SK-N-SH (cell line): ENCODE data around the gene SOCS3. TPM values are rescaled to one million over a fixed set of nuclear protein-coding genes. Genes with fewer than 3 reads are reported as not detected.
"Not testable (repeated sequence)": the region's sequence is repeated elsewhere in the genome, so short reads cannot be mapped to it uniquely, and the experiment has no call there.

Experiments
- CTCF ChIA-PET: fragments of 300-600, 350-600 bp; formaldehyde crosslinking; extraction: SDS; loops from one replicate; lab custom pipeline; 2021; lab: Yijun Ruan, JAX
- POLR2A ChIA-PET: fragments of 350-600 bp; sonication (Branson Sonifier 250); formaldehyde crosslinking; extraction: SDS; loops from one replicate; lab custom pipeline; 2020; ENCODE audit warnings: antibody characterized with exemption, inconsistent platforms; lab: Yijun Ruan, JAX
- DNase-seq: peaks from one replicate; pipeline ENCODE4 v3.0.0; 2012
- H2AFZ ChIP-seq: fragments of 200-600 bp; sonication (generic); 2 replicates; pipeline ENCODE4 v1.8.1; 2016; ENCODE audit warnings: antibody characterized with exemption, mild to moderate bottlenecking, low read depth
- H3F3A ChIP-seq: fragments of 200-600 bp; sonication (generic); replicated peaks from 2 replicates; pipeline ENCODE3; 2016; ENCODE audit warnings: antibody characterized with exemption, mild to moderate bottlenecking; ENCODE audit not compliant: insufficient read depth
- H3K27ac ChIP-seq, 2 experiments: fragments of 200-500 bp in 1 of 2; fragments of 200-600 bp in 1 of 2; sonication (Bioruptor generic) in 1 of 2; sonication (generic), shearing (Covaris generic) in 1 of 2; 2 replicates each; pipeline versions ENCODE4 v1.5.1 to v1.6.1; 2014 to 2016; ENCODE audit warnings: low read depth in 2 of 2, inconsistent platforms in 1 of 2, low read length in 1 of 2, mild to moderate bottlenecking in 1 of 2, mixed read lengths in 1 of 2
- H3K27me3 ChIP-seq: fragments of 200-600 bp; sonication (generic), shearing (Covaris generic); 2 replicates; pipeline ENCODE4 v1.6.1; 2016; ENCODE audit warnings: mixed run types; ENCODE audit not compliant: insufficient read depth
- H3K36me3 ChIP-seq, 2 experiments: fragments of 200-500 bp in 1 of 2; fragments of 200-600 bp in 1 of 2; sonication (Bioruptor generic) in 1 of 2; sonication (generic) in 1 of 2; replicated peaks in 1 of 2; 2 replicates each; pipeline versions ENCODE3 to v1.5.1; 2014 to 2016; ENCODE audit warnings: low read length in 1 of 2, mild to moderate bottlenecking in 1 of 2; ENCODE audit not compliant: insufficient read depth in 2 of 2, control insufficient read depth in 1 of 2
- H3K4me1 ChIP-seq, 2 experiments: fragments of 200-500 bp in 1 of 2; fragments of 200-600 bp in 1 of 2; sonication (Bioruptor generic) in 1 of 2; sonication (generic), shearing (Covaris generic) in 1 of 2; 2 replicates each; pipeline versions ENCODE4 v1.5.1 to v1.6.1; 2014 to 2016; ENCODE audit warnings: low read depth in 1 of 2, low read length in 1 of 2, mixed run types in 1 of 2; ENCODE audit not compliant: insufficient read depth in 2 of 2, control insufficient read depth in 1 of 2
- H3K4me2 ChIP-seq: fragments of 200-600 bp; sonication (generic), shearing (Covaris generic); 2 replicates; pipeline ENCODE4 v1.6.1; 2017; ENCODE audit warnings: mixed run types
- H3K4me3 ChIP-seq, 2 experiments: fragments of 200-500 bp in 1 of 2; fragments of 200-600 bp in 1 of 2; sonication (Bioruptor generic) in 1 of 2; sonication (generic), shearing (Covaris generic) in 1 of 2; 2 replicates each; pipeline versions ENCODE4 v1.5.1 to v1.8.1; 2014 to 2016; ENCODE audit warnings: low read depth in 2 of 2, inconsistent platforms in 1 of 2, low read length in 1 of 2, mild to moderate bottlenecking in 1 of 2, mixed read lengths in 1 of 2, moderate library complexity in 1 of 2
- H3K79me2 ChIP-seq: fragments of 200-600 bp; sonication (generic); 2 replicates; pipeline ENCODE4 v1.8.1; 2017; ENCODE audit warnings: mild to moderate bottlenecking; ENCODE audit not compliant: insufficient read depth
- H3K9ac ChIP-seq: fragments of 200-600 bp; sonication (generic); 2 replicates; pipeline ENCODE4 v1.6.1; 2017; ENCODE audit warnings: mixed run types
- H3K9me2 ChIP-seq: fragments of 200-600 bp; sonication (generic); 2 replicates; pipeline ENCODE4 v1.6.1; 2017; ENCODE audit warnings: mixed run types
- H3K9me3 ChIP-seq: fragments of 200-600 bp; sonication (generic); 2 replicates; pipeline ENCODE4 v1.6.1; 2017; ENCODE audit warnings: mixed run types, mild to moderate bottlenecking, moderate library complexity
- H4K20me1 ChIP-seq: fragments of 200-600 bp; sonication (generic); 2 replicates; pipeline ENCODE4 v1.6.1; 2017; ENCODE audit warnings: mild to moderate bottlenecking, mixed run types; ENCODE audit not compliant: insufficient read depth
- CHD2 ChIP-seq: fragments of 150-350 bp; IDR thresholded peaks from 2 replicates; pipeline ENCODE4 v1.6.1; 2018; ENCODE audit warnings: low read length; ENCODE audit not compliant: partially characterized antibody
- FOSL2 ChIP-seq: IDR thresholded peaks from 2 replicates; pipeline ENCODE4 v1.4.0; 2012; ENCODE audit warnings: low read depth, mild to moderate bottlenecking, moderate library complexity, borderline replicate concordance
- MEF2A ChIP-seq: IDR thresholded peaks from 2 replicates; pipeline ENCODE4 v1.4.0; 2012; ENCODE audit warnings: low read depth, borderline replicate concordance
- MXI1 ChIP-seq: IDR thresholded peaks from 2 replicates; pipeline ENCODE4 v1.6.1; 2012; ENCODE audit warnings: mild to moderate bottlenecking, low read depth, low read length, improper control_type of control experiment
- NFIC ChIP-seq: IDR thresholded peaks from 2 replicates; pipeline ENCODE4 v1.4.0; 2012; ENCODE audit warnings: borderline replicate concordance
- POLR2AphosphoS5 ChIP-seq: IDR thresholded peaks from 2 replicates; pipeline ENCODE4 v1.6.1; 2012; ENCODE audit warnings: low read depth, low read length
- RAD21 ChIP-seq: IDR thresholded peaks from 2 replicates; pipeline ENCODE4 v1.6.1; 2012; ENCODE audit warnings: mild to moderate bottlenecking, low read length
- SIN3A ChIP-seq: IDR thresholded peaks from 2 replicates; pipeline ENCODE4 v1.6.1; 2012; ENCODE audit warnings: low read depth, mild to moderate bottlenecking, low read length, moderate library complexity, borderline replicate concordance
- SMC3 ChIP-seq: IDR thresholded peaks from 2 replicates; pipeline ENCODE4 v1.6.1; 2012; ENCODE audit warnings: low read depth, low read length, improper control_type of control experiment
- TCF12 ChIP-seq: IDR thresholded peaks from 2 replicates; pipeline ENCODE4 v1.4.0; 2012
- WGBS: methylation state at CpG from one replicate; pipeline ENCODE4 v1.1.6; 2017; ENCODE audit warnings: low lambda C conversion rate; 5-methylcytosine and 5-hydroxymethylcytosine counted together
- polyA plus RNA-seq, 3 experiments: library from polyadenylated mRNA; depleted of rRNA; stranded (reverse); fragments of >200 nt; gene quantifications; 2 replicates each; pipeline ENCODE4 v1.2.3, GENCODE V29; 2012
- TF ChIP-seq, protein P1 (sequence below): IDR thresholded peaks from 2 replicates; pipeline ENCODE4 v1.4.0; 2012; ENCODE audit warnings: low read depth
- TF ChIP-seq, protein P2 (sequence below): fragments of 200-600 bp; sonication (generic); IDR thresholded peaks from 2 replicates; pipeline ENCODE4 v1.6.1; 2017; ENCODE audit warnings: antibody characterized with exemption, mild to moderate bottlenecking, moderate library complexity
- TF ChIP-seq, protein P3 (sequence below): fragments of 150-350 bp; IDR thresholded peaks from 2 replicates; pipeline ENCODE4 v1.6.1; 2016; ENCODE audit warnings: mild to moderate bottlenecking, low read depth, low read length
- TF ChIP-seq, protein P4 (sequence below): IDR thresholded peaks from 2 replicates; pipeline ENCODE4 v1.4.0; 2012; ENCODE audit warnings: low read depth, borderline replicate concordance

The SOCS3 gene
- polyA plus RNA-seq, 1 of the 3 experiments (the other 2 are of a cell fraction): 24.9 TPM

DNA sequence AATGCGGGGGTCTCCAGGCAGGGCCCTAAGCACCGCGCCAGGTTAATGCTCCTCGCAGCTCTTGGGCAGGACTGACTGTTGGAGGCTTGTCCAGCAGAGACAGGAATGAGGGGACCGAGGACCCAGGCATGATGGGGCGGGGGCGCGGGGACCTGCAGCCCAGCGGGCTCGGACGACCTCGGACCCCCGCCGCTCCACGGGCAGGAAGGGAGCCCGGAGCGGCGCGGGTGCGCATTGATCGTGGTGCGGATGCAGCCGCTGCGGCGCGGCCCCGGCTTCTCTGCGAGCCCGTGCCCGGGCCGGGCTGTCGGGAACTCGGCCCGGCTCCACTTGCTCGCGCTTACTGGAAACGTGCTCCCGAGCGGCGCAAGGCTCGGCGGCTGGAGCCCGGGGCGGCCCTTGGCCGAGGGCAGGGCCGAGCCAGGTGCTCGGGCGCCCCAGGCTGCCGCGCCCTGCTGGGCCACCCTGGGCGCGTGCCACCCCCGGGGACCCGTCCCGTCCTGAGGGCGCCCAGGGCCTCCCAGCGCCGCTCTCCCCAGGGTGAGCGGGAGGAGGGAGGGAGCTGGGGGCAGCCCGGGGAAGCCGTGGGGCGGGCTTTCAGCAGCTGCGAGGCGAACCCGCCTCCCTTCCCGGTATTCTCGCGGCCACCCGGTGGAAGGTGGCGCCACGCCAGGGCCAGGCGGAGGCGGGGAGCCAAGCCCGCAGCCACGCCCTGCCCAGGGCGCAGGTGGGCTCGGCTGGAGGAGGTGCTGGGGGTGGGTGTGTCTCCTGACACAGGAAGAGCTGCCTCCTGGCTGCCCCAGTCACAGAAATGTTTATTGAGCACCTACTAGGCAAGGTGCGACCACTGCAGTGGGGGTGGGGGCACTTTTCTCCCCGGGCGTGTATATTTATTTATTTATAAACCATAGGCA is 45.9 kb downstream of the SOCS3 start:
- peak overlapping the region; percentile 18 to 99; a peak in 3 of 4 replicates for H3K27ac ChIP-seq
- H2AFZ ChIP-seq: peak overlapping the region; percentile 57; the same call in 1 of the 2 replicates
- ChIA-PET POLR2A (interaction anchor here (0.6 to 2.3 kb wide), 4 partner anchors 45 to 76 kb away, joined by 3 to 7 read pairs (median 4); no protein-coding TSS in a partner anchor), CTCF (interaction anchor here (1.1 to 8.2 kb wide), 9 partner anchors 9 to 108 kb away, joined by 3 to 66 read pairs (median 6); partner anchors contain the start of gene SOCS3)
- H4K20me1 ChIP-seq: no peaks in the 10 kb centered on the region
- H3K79me2 ChIP-seq: no peaks in the 10 kb centered on the region
- peaks cover 21 to 32% of the 10 kb centered on the region in 2 experiments; a peak in 3 of 4 replicates for H3K4me1 ChIP-seq
- H3K4me2 ChIP-seq: peak overlapping the region; percentile 77
- 16% methylated on average over 43 of the region's 80 CpGs for WGBS
- H3K9me3 ChIP-seq: no peaks in the 10 kb centered on the region
- no peak for TF ChIP-seq MEF2A
- peak; percentile 13; the same call in 1 of the 2 replicates for TF ChIP-seq SMC3
- TF ChIP-seq, protein P1, sequence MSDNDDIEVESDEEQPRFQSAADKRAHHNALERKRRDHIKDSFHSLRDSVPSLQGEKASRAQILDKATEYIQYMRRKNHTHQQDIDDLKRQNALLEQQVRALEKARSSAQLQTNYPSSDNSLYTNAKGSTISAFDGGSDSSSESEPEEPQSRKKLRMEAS: peak; percentile 53
- TF ChIP-seq, protein P2, sequence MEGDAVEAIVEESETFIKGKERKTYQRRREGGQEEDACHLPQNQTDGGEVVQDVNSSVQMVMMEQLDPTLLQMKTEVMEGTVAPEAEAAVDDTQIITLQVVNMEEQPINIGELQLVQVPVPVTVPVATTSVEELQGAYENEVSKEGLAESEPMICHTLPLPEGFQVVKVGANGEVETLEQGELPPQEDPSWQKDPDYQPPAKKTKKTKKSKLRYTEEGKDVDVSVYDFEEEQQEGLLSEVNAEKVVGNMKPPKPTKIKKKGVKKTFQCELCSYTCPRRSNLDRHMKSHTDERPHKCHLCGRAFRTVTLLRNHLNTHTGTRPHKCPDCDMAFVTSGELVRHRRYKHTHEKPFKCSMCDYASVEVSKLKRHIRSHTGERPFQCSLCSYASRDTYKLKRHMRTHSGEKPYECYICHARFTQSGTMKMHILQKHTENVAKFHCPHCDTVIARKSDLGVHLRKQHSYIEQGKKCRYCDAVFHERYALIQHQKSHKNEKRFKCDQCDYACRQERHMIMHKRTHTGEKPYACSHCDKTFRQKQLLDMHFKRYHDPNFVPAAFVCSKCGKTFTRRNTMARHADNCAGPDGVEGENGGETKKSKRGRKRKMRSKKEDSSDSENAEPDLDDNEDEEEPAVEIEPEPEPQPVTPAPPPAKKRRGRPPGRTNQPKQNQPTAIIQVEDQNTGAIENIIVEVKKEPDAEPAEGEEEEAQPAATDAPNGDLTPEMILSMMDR: 0 out of 2 replicates have a peak, but pooled peaks have one; percentile 8
- peak; percentile 56 for TF ChIP-seq POLR2AphosphoS5
- TF ChIP-seq, protein P3, sequence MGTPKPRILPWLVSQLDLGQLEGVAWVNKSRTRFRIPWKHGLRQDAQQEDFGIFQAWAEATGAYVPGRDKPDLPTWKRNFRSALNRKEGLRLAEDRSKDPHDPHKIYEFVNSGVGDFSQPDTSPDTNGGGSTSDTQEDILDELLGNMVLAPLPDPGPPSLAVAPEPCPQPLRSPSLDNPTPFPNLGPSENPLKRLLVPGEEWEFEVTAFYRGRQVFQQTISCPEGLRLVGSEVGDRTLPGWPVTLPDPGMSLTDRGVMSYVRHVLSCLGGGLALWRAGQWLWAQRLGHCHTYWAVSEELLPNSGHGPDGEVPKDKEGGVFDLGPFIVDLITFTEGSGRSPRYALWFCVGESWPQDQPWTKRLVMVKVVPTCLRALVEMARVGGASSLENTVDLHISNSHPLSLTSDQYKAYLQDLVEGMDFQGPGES: no peak
- TF ChIP-seq RAD21: no peak
- TF ChIP-seq, protein P4, sequence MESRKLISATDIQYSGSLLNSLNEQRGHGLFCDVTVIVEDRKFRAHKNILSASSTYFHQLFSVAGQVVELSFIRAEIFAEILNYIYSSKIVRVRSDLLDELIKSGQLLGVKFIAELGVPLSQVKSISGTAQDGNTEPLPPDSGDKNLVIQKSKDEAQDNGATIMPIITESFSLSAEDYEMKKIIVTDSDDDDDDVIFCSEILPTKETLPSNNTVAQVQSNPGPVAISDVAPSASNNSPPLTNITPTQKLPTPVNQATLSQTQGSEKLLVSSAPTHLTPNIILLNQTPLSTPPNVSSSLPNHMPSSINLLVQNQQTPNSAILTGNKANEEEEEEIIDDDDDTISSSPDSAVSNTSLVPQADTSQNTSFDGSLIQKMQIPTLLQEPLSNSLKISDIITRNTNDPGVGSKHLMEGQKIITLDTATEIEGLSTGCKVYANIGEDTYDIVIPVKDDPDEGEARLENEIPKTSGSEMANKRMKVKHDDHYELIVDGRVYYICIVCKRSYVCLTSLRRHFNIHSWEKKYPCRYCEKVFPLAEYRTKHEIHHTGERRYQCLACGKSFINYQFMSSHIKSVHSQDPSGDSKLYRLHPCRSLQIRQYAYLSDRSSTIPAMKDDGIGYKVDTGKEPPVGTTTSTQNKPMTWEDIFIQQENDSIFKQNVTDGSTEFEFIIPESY: peak; percentile 50; the same call in 1 of the 2 replicates
- no peak for TF ChIP-seq SIN3A
- peak; percentile 40 for TF ChIP-seq MXI1
- TF ChIP-seq NFIC: peak; percentile 80
- peak; percentile 48; the same call in 1 of the 2 replicates for TF ChIP-seq TCF12
- TF ChIP-seq FOSL2: 0 out of 2 replicates have a peak, but pooled peaks have one; percentile 2
- peak; percentile 69 for TF ChIP-seq CHD2
- H3K4me3 ChIP-seq: peak overlapping the region; percentile 48 to 50
- no peaks in the 10 kb centered on the region for H3K9me2 ChIP-seq
- peak overlapping the region; percentile 85; the same call in 1 of the 2 replicates for H3K9ac ChIP-seq
- H3K36me3 ChIP-seq: no peaks in the 10 kb centered on the region
- no peaks in the 10 kb centered on the region for H3K27me3 ChIP-seq
- H3F3A ChIP-seq: peaks cover 44% of the 10 kb centered on the region
- DNase-seq: peak; percentile 95

DNA sequence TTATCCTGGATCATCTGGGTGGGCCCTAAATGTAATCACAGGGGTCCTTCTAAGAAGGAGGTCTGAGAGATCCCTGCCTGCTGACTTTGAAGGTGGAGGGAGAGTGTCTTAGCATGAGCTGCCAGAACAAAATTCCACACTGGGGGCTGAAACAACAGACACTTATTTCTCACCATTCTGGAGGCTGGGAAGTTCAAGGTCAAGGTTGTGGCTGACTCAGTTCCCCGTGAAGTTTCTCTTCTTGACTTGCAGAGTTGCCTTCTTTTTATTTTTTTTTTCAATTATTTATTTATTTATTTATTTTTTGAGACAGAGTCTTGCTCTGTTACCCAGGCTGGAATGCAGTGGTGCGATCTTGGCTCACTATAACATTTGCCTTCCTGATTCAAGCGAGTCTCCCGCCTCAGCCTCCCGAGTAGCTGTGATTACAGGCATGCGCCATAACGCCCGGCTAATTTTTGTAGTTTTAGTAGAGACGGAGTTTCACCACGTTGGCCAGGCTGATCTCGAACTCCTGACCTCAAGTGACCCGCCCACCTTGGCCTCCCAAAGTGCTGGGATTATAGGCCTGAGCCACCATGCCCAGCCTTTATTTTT is 50.1 kb downstream of the SOCS3 start:
- WGBS: 96% methylated on average over 12 of the region's 12 CpGs
- H3K9ac ChIP-seq, H3K4me2 ChIP-seq, H3K36me3 ChIP-seq, H3K9me3 ChIP-seq, H3K27ac ChIP-seq, DNase-seq, H3K9me2 ChIP-seq, H3K27me3 ChIP-seq, H4K20me1 ChIP-seq, H2AFZ ChIP-seq, H3K79me2 ChIP-seq, H3K4me3 ChIP-seq, POLR2A ChIA-PET: not testable (repeated sequence)
- H3F3A ChIP-seq: peaks cover 21% of the 10 kb centered on the region
- CTCF ChIA-PET: interaction anchor here (0.8 to 4.3 kb wide), 8 partner anchors 9 to 112 kb away, joined by 3 to 24 read pairs (median 5); no protein-coding TSS in a partner anchor
- peaks cover 6 to 13% of the 10 kb centered on the region in 2 experiments; a peak in 3 of 4 replicates for H3K4me1 ChIP-seq
